Astrocyte (in vitro differentiated cells and primary cell): ENCODE measurements around the gene SMAD3.

Experiments
- CTCF ChIP-seq: IDR thresholded peaks from 2 replicates; pipeline ENCODE4 v1.5.1; 2011; ENCODE audit warnings: low read depth, mild to moderate bottlenecking, inconsistent platforms, low read length, moderate library complexity; ENCODE audit not compliant: insufficient read depth
- EZH2 ChIP-seq: IDR thresholded peaks from 2 replicates; pipeline ENCODE4 v1.6.1; 2012; ENCODE audit warnings: mild to moderate bottlenecking, low read length, inconsistent platforms; ENCODE audit not compliant: insufficient read depth

DNA sequence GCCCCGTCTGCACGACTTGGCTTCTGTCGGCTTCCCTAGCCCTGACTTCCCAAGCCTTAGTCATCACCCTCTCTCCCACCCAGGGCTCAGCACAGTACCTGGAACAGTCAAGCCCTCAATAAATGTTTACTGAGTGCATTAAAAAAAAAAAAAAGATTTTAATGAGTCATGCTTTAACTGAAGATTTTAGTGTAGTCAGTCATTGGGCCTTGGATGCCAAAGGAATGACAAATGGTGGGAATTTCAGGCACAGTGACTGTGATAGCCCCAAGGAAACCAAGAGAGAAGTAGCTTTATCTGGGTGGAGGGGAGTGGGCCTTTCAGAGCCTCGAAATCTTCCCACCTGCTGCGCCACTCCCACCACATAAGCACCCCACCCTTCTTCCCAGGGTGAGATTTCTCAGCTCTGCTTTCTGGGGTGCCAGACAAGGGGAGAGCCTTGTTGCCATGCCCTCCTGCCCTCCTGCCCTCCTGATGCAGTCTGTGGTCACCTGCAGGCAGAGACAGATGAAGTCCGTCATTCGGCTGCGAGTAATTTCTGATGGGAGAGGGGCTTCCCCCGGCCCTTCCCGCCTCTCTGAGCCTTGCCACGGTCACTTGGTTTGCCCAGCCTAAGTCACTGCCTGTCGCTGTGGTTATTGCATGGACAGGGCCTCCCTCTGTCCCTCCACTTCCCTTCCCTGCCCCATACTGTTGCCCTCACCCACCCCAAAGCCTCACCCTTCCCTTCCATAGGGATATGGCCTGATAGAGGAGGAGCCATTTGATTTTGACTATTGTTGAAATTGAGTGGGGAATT is 41.8 kb downstream of the SMAD3 start:
- no peak for TF ChIP-seq CTCF
- TF ChIP-seq EZH2 = no peak
